Naive B cell (primary cell): ENCODE measurements around the gene TWNK. TPM values are rescaled to one million over a fixed set of nuclear protein-coding genes. Genes with fewer than 3 reads are reported as not detected.
"Not testable (repeated sequence)": the region's sequence is repeated elsewhere in the genome, so short reads cannot be mapped to it uniquely, and the experiment has no call there.

Source experiments
- ATAC-seq, 2 donors: fragments of 150-1000 bp; cut with Tn5 transposase; 2 replicates each; pipeline ENCODE4 v1.10.0; 2021; ENCODE audit warnings: low read depth in 2 of 2, mild to moderate bottlenecking in 2 of 2, moderate library complexity in 2 of 2
- DNase-seq: peaks from one replicate; pipeline ENCODE4 v3.0.0; 2022
- H3K27ac Mint-ChIP-seq, 6 donors: one replicate each; pipeline ENCODE4 v1.8.0; 2020 to 2022; ENCODE audit warnings: mild to moderate bottlenecking in 6 of 6, mixed read lengths in 6 of 6, moderate library complexity in 5 of 6, inconsistent platforms in 2 of 6
- H3K27me3 Mint-ChIP-seq, 3 donors: one replicate each; pipeline ENCODE4 v1.8.0; 2021 to 2022; ENCODE audit warnings: mixed read lengths in 3 of 3, mild to moderate bottlenecking in 1 of 3
- H3K36me3 Mint-ChIP-seq, 2 donors: one replicate each; pipeline ENCODE4 v1.8.0; 2020 to 2022; ENCODE audit warnings: mixed read lengths in 2 of 2, inconsistent platforms in 1 of 2, mild to moderate bottlenecking in 1 of 2
- H3K4me1 Mint-ChIP-seq, 3 donors: one replicate each; pipeline ENCODE4 v1.8.0; 2020 to 2022; ENCODE audit warnings: mixed read lengths in 3 of 3, inconsistent platforms in 1 of 3, mild to moderate bottlenecking in 1 of 3, moderate library complexity in 1 of 3
- H3K4me3 Mint-ChIP-seq, 8 donors: one replicate each; pipeline ENCODE4 v1.8.0; 2020 to 2022; ENCODE audit warnings: mild to moderate bottlenecking in 8 of 8, mixed read lengths in 8 of 8, moderate library complexity in 8 of 8, inconsistent platforms in 2 of 8
- H3K9me3 Mint-ChIP-seq, 7 donors: one replicate each; pipeline ENCODE4 v1.8.0; 2020 to 2022; ENCODE audit warnings: mixed read lengths in 7 of 7, mild to moderate bottlenecking in 5 of 7, inconsistent platforms in 2 of 7, moderate library complexity in 1 of 7
- polyA plus RNA-seq, 6 donors: library from polyadenylated mRNA; unstranded; fragments of 300-500 nt; fragmentation: Illumina TruSeq; gene quantifications; one replicate each; pipeline ENCODE4 v1.2.3, GENCODE V29; 2021; ENCODE audit warnings: low read depth in 6 of 6

Gene TWNK
- polyA plus RNA-seq, 6 donors from 2014 or later: 5.5 to 13.3 (median 8.1) TPM; not detected in 1

- no peaks in the 10 kb centered on the region for H3K36me3 Mint-ChIP-seq
- no peak overlapping the region for H3K27ac Mint-ChIP-seq
- no peak for ATAC-seq
- peaks cover 0 to 2% (median 0%) of the 10 kb centered on the region in 7 donors for H3K9me3 Mint-ChIP-seq
- H3K27me3 Mint-ChIP-seq: peaks cover 12 to 30% (median 29%) of the 10 kb centered on the region in 3 donors
- no peak overlapping the region for H3K4me3 Mint-ChIP-seq
- DNase-seq: no peak
- peaks cover 10 to 17% (median 13%) of the 10 kb centered on the region in 3 donors for H3K4me1 Mint-ChIP-seq
These were observed 39.9 kb downstream of the TWNK start for GRCh38 chr10:101027106-101027720.

DNA sequence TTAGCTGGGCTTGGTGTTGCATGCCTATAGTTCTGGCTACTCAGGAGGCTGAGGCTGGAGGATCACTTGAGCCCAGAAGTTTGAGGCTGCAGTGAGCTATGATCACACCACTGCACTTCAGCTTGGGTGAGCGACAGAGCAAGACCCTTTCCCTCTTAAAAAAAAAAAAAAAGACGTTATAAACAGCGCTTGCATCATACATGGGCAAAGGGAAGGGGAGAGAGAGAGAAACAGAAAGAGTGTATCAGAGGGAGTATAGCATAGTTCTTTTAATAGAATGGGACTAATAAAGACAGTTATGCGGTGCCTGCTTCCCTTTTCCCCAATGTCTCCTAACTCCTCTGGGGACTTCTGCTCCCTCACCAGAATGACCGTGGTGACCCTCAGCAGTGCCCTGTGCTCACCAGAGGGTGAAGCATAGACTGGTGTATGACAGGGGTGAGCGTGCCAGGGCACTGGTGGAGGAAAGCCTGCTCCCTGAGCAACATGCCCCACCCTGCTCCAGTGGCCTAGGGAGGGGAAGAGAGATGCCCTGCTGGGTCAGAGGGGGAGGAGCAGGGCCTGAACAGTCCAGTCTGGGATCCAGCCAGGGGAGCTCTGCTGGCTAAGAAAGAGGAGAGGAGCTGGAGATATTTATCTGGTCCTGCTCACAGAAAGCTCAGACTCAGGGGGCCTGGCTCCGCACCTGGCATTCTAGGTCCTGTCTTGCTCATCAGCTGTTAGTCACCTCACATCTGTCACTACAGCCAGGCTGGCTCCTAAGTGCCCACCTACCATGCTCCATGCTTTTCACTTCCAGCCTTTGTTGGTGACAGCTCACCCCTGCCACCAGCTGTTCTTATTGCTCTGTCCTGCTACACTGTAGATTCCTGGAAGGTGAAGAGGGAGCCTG is 41.3 kb downstream of the TWNK start:
- no peak overlapping the region for H3K27ac Mint-ChIP-seq
- H3K27me3 Mint-ChIP-seq: peaks cover 12 to 30% (median 29%) of the 10 kb centered on the region in 3 donors
- H3K4me3 Mint-ChIP-seq: peak overlapping the region in 2 of 8 donors; percentile 10 to 59
- H3K36me3 Mint-ChIP-seq: no peaks in the 10 kb centered on the region
- H3K9me3 Mint-ChIP-seq: peaks cover 0 to 2% (median 0%) of the 10 kb centered on the region in 7 donors
- no peak for DNase-seq
- ATAC-seq: no peak
- peaks cover 17 to 22% (median 19%) of the 10 kb centered on the region in 3 donors for H3K4me1 Mint-ChIP-seq

GRCh38 chr10:101029520-101030295 is 42.4 kb downstream of the TWNK start:
- Mint-ChIP-seq H3K9me3 (peaks cover 0 to 2% (median 0%) of the 10 kb centered on the region in 7 donors), H3K36me3 (no peaks in the 10 kb centered on the region), H3K4me1 (peaks cover 17 to 22% (median 19%) of the 10 kb centered on the region in 3 donors), H3K27ac (no peak overlapping the region), H3K27me3 (peaks cover 12 to 30% (median 29%) of the 10 kb centered on the region in 3 donors), H3K4me3 (peak overlapping the region in 1 of 8 donors; percentile 66)
- DNase-seq: no peak
- ATAC-seq: no peak

- Mint-ChIP-seq H3K4me3 (peak overlapping the region; percentile 84 to 97 (median 96)), H3K36me3 (peaks cover 0 to under 1% of the 10 kb centered on the region in 2 donors), H3K27me3 (peaks cover 12 to 30% (median 29%) of the 10 kb centered on the region in 3 donors), H3K27ac (peak overlapping the region in 5 of 6 donors; percentile 76 to 98 (median 91)), H3K4me1 (peaks cover 17 to 22% (median 19%) of the 10 kb centered on the region in 3 donors), H3K9me3 (peaks cover 0 to 2% (median 0%) of the 10 kb centered on the region in 7 donors)
- ATAC-seq (no peak), DNase-seq (no peak)
These were observed 43.3 kb downstream of the TWNK start for GRCh38 chr10:101030496-101031127.

- Mint-ChIP-seq H3K4me1 (peaks cover 17 to 22% (median 19%) of the 10 kb centered on the region in 3 donors), H3K4me3 (peak within 1 kb of the TSS; percentile 84 to 97 (median 96)), H3K27ac (peak within 1 kb of the TSS; percentile 82 to 98 (median 92)), H3K27me3 (peaks cover 12 to 30% (median 29%) of the 10 kb centered on the region in 3 donors), H3K36me3 (peaks cover 0 to 7% of the 10 kb centered on the region in 2 donors), H3K9me3 (peaks cover 0 to 2% (median 0%) of the 10 kb centered on the region in 7 donors)
- peak; percentile 95 for DNase-seq
- ATAC-seq: peak; percentile 87 to 89
These were observed 43.9 kb downstream of the TWNK start, which contains the start of the genes PDZD7 and SFXN3 for GRCh38 chr10:101031128-101031795. Gene PDZD7 (minus strand): TSS chr10:101031129. CDS start chr10:101030219, 910 bp downstream. Gene SFXN3 (plus strand): TSS chr10:101031234. CDS start chr10:101034695, 3,461 bp downstream.

GRCh38 chr10:101031796-101032636 is 44.7 kb downstream of the TWNK start:
- Mint-ChIP-seq H3K36me3 (peaks cover 0 to 13% of the 10 kb centered on the region in 2 donors), H3K27ac (peak overlapping the region; percentile 33 to 98 (median 93)), H3K9me3 (peaks cover 0 to 2% (median 0%) of the 10 kb centered on the region in 7 donors), H3K4me1 (peaks cover 17 to 22% (median 19%) of the 10 kb centered on the region in 3 donors), H3K27me3 (peaks cover 9 to 27% (median 25%) of the 10 kb centered on the region in 3 donors), H3K4me3 (peak overlapping the region; percentile 84 to 97 (median 96))
- peak; percentile 45 to 50 for ATAC-seq
- DNase-seq: peak; percentile 55

DNA sequence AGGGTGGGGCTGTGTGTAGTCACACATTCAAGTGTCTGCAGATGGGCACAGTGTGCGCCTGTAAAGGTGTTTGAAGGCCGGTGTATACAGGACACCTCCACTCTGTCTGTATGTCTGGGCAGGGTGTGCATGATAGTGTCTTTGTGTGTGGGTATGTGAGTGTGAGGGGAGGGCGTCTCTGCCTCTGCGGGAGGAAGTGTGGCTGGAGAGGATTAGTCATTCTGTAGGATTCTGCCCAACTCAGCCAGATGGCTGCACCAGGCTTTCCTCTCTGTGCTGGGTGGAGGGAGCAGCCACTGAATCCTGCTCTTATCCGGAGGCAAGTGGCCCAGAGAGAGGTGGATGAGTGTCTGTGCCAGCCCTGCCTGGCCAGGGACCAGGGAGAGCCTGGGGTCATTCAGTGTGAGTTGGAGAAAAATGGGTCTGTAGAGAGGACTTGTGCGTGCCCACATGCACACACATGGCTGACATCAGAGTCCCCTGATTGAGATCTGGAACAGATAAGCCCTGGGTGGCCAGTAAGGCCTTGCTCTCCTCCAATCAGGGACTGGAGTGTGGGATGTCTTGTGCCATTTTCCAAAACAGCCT is 45.4 kb downstream of the TWNK start:
- peak overlapping the region; percentile 84 to 97 (median 96) for H3K4me3 Mint-ChIP-seq

DNA sequence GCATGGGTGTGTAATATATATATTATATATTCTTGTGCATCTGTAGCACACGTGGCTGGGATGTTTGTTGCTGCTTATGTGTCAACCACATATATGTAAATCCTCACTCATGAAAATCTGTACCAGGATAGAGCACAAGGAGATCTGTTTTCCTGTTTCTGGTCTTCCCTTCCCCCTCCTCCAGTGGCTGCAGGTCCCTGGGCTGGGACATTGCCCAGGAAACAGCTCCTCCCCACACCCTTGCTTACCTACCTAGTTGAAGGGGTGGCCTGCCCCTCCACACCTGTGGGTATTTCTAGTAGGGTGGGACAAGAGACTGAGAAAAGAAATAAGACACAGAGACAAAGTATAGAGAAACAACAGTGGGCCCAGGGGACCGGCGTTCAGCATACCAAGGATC is 45.9 kb downstream of the TWNK start:
- peaks cover 0 to 15% (median 15%) of the 10 kb centered on the region in 3 donors for H3K27me3 Mint-ChIP-seq
- H3K4me3 Mint-ChIP-seq: peak overlapping the region in 6 of 8 donors; percentile 53 to 97 (median 89)
- H3K27ac Mint-ChIP-seq: peak overlapping the region in 1 of 6 donors; percentile 58
- DNase-seq (no peak), ATAC-seq (no peak)
- no peaks in the 10 kb centered on the region for H3K9me3 Mint-ChIP-seq
- H3K4me1 Mint-ChIP-seq: peaks cover 17 to 22% (median 19%) of the 10 kb centered on the region in 3 donors
- H3K36me3 Mint-ChIP-seq: peaks cover 0 to 21% of the 10 kb centered on the region in 2 donors

More for the DNA sequence above, 45.4 kb downstream of the TWNK start:
- DNase-seq: no peak
- Mint-ChIP-seq H3K27me3 (peaks cover 2 to 20% (median 18%) of the 10 kb centered on the region in 3 donors), H3K9me3 (peaks cover 0 to 1% (median 0%) of the 10 kb centered on the region in 7 donors), H3K36me3 (peaks cover 0 to 16% of the 10 kb centered on the region in 2 donors), H3K27ac (peak overlapping the region in 4 of 6 donors; percentile 70 to 95 (median 84)), H3K4me1 (peaks cover 17 to 22% (median 19%) of the 10 kb centered on the region in 3 donors)
- ATAC-seq: no peak

GRCh38 chr10:101034404-101034803 is 47.1 kb downstream of the TWNK start:
- not testable (repeated sequence) for H3K9me3 Mint-ChIP-seq, ATAC-seq, H3K27me3 Mint-ChIP-seq, DNase-seq
- Mint-ChIP-seq H3K4me1 (peaks cover 16 to 19% (median 17%) of the 10 kb centered on the region in 3 donors), H3K27ac (peak overlapping the region in 1 of 6 donors; percentile 79), H3K4me3 (peak overlapping the region in 1 of 8 donors; percentile 27), H3K36me3 (peaks cover 0 to 24% of the 10 kb centered on the region in 2 donors)

GRCh38 chr10:101035314-101035713 is 48.0 kb downstream of the TWNK start:
- H3K4me1 Mint-ChIP-seq: peaks cover 13 to 19% (median 15%) of the 10 kb centered on the region in 3 donors
- peaks cover 0 to 24% of the 10 kb centered on the region in 2 donors for H3K36me3 Mint-ChIP-seq
- no peaks in the 10 kb centered on the region for H3K27me3 Mint-ChIP-seq
- DNase-seq (no peak), ATAC-seq (no peak)
- no peak overlapping the region for H3K4me3 Mint-ChIP-seq
- H3K9me3 Mint-ChIP-seq: no peaks in the 10 kb centered on the region
- no peak overlapping the region for H3K27ac Mint-ChIP-seq
